DMS79 (cell line): Measurements from ENCODE around the gene RASAL2.
"Not testable (repeated sequence)": the region's sequence is repeated elsewhere in the genome, so short reads cannot be mapped to it uniquely, and the experiment has no call there.

Experiments
- DNase-seq: peaks from one replicate; lab custom pipeline; 2025; lab: John Stamatoyannopoulos, UW

The RASAL2 gene

DNA sequence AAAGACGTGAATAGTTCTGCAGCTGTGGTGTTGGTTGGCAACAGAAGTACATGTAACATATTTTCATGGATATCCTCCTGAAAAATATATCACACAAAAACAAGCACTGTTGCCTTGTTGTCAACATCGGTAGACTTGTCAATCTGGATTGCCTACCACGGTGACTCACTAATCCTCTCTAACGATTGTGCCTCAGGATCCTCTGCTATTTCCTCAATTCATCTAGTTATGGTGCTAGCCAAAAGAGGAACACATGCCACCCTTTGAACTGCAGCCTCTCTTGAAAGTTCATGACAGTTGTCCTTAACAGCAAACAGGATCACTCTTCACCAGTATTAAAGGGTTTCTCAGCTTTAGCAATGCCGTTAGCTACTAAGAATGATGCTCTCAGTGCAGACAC, 25.7 kb downstream of the RASAL2 start:
- no peak for DNase-seq

DNA sequence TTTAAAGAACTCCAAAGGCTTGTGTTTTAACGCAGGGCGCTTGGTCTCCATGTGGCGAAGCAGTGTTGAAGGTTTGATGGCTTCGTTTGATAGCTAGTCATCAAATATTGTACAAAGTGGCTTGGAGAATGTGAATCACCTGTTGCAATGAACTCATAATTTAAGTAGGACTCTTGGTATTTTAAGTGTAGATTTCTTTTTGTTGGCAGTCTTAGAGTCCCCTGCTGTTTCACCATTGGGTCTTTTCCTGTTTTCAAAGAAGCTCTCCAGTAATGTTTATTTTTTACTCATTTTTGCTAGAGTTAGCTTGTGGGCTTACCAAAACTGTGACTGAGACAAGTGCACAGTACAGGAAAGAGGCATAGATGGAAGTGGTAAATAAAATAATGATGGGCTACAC, 26.2 kb downstream of the RASAL2 start:
- no peak for DNase-seq

DNA sequence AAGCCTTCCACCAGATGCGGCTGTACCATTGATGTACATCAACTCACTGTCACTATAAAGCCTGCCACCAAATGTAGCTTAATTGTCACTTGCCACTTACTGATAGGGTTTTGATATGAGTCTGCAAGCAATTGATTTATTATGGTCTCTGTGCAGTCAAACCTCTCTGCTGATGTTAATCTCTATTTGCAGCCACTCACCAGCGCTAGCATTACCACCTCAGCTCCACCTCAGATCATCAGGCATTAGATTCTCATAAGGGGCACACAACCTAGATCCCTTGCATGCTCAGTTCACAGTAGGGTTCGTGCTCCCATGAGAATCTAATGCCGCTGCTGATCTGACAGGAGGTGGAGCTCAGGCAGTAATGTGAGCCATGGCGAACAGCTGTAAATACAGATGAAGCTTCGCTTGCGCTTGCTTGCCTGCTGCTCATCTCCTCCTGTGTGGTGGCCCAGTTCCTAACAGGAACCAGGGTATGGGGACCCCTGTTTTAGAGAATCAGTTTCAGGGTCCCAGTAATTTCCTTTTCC, 26.7 kb downstream of the RASAL2 start:
- DNase-seq = not testable (repeated sequence)

DNA sequence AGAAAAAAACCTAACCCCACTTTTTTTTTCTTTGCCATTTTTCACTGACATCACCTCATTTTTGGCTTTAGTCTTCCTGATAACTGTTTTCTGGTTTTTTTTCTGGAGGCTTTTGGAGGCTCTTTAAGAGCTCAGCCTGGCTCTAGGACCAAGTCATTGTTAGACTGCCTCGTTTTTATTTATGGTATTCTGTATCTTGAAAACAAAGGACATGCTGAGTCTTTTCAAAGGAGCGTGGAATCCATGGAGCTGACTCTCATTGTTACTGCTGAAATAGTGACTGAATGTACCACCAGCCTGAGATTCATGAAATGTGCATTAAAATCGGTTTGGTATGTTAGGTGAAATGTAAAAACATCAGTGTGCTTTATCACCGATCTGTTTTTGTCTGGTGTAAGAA, 28.0 kb downstream of the RASAL2 start:
- DNase-seq = no peak

DNA sequence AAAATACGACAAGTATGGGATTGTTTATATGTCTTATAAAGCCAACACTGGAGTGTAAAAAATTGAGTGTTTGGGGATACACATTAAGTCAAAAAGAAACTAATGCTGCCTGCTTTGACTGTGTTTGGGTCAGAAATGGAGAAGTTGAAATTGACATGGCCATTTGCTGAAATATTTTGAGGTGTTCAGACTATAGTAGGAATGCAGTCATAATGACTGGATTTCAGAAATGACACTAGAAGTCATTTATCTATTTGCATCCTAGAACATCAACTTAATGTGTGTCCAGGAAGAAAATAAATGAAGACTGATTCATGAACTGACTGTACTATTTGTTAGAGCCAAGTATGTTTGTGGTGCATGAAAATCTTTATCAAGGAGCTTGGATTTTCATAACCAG, 28.4 kb downstream of the RASAL2 start:
- DNase-seq = no peak

DNA sequence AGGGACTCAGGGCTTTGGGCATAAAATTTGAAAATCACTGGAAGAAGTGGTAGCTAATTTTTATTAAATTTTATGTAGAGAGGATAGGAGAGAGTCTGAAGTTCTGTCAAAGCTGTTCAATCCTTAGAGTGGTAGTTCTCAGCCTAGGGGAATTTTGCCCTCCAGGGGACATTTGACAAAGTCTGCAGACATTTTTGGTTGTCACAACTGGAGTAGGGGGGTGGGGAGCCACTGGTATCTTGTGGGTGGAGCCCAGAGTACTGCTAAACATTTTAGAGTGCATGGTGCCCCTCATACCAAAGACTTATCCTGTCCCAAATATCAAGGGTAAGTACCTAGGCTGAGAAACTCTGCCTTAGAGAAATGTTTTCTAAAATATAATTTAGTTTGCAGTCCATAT, 30.2 kb downstream of the RASAL2 start:
- DNase-seq = no peak

DNA sequence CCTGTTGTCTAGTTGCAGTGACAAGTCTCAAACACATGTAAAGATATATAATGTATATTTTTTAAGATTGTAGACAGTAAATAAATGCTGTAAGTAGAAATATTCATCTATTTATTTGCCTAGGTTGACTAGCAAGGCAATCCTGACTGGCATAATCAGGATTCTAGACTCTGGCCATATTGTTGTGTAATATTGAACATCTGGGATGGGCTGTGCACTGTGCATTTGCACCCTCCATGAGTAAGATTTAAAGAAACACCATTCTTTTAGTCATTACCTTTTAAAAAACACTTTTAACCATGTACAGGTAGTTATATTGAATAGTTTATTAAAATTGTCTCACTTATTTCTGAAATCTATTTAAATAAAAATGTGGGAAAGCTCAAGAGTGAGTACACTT, 32.4 kb downstream of the RASAL2 start:
- no peak for DNase-seq

DNA sequence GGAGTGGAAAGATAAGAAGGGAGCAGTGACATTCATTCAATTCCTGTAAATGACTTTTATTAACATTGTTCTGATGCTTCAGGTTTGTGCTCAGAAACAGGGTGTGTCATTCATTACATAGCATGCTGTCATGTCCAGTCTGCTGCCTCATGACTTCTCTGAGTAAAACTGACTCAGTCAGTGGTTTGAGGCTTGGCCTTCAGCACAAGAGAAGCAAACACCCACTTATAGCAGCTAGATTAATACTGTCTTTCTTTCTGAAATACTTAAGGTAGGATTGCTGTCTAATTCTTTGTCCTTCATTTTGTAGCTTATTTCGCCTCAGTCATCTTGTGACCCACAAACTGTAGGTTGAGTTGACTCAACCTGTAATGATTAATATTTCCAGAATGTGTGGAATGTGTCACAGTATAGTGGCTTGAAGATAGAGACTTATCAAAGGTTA, 32.9 kb downstream of the RASAL2 start:
- no peak for DNase-seq

DNA sequence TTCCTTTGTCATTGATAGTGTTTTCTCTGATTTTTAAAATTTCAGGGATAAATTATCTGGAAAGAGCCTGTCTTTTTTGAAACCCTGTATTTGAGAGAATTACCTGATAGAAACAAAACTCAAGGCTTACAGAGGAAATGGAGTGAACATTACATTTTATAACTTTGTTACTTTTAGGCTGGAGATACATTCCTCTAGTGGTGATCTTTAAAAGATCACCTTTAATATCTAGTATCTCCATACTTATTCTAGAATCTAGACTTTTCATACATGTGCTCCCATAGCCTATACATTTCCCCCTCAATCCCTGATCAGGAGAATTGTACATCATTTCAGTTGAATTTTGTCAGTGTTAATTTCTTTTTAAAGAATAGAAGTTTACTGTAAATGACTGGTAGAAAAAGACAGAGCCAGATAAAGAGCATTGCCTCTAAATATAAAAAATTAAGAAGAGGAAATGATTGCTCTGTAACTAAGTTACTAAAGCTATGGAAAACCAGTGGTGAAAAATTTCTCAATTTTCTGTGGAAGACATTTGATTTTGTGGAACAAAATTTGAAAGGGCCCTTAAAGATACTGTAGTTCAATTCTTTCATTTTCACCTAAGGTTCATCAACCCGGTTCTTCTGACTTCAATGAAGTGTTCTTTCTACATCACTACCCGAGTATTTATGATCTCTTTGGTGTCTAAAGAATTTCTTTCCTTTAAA, 33.7 kb downstream of the RASAL2 start:
- no peak for DNase-seq

DNA sequence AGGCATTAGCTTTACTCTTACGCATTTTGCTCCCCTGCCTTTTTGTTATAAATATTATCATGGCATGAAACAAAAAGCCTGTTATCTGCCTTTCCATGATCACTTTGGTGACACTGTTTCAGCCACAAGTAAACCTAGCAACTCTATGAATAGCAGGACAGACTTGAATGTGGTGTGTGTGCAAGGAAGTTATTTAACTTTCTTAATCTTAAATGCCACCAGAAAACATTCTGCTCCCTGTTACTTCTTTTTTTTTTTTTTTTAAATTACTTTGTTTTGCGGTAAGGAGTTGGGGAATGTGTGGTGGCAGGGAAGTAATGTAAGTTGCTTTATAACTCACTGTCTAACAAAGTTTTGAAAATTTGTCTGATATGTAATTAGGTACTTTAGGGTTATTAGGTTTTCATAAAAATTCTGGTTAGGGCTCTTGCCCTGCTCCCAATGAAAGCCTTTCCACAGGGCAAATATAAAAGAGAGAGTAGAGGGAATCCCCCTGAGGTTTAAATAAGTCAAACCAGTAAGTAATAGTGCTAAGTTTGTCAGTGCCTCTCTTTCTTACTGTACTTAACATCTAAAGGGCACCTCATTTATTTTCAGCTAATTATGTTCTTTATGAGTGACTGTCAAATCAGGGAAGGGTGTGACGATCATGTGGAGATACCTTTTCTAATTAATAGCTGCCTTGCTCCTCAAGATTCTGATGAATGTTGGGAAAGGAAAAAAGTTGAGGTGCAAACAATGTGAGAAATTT, 39.5 kb downstream of the RASAL2 start:
- DNase-seq = no peak

DNA sequence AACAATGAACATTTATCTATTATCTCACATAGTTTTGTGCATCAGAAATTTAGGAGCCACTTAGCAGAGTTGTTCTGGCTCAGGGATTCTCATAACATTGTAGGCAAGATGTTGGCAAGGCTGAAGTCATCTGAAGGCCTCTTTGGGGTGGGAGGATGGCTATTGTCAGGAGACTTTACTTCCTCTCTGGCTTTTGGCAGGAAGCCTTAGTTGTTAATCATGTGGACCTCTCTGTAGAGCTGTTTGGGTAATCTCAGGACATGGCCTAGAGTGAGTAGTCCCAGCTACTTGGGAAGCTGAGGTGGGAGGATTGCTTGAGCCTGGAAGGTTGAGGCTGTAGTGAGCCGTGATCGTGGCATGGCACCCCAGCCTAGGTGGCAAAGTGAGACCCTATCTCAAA, 40.2 kb downstream of the RASAL2 start:
- no peak for DNase-seq

DNA sequence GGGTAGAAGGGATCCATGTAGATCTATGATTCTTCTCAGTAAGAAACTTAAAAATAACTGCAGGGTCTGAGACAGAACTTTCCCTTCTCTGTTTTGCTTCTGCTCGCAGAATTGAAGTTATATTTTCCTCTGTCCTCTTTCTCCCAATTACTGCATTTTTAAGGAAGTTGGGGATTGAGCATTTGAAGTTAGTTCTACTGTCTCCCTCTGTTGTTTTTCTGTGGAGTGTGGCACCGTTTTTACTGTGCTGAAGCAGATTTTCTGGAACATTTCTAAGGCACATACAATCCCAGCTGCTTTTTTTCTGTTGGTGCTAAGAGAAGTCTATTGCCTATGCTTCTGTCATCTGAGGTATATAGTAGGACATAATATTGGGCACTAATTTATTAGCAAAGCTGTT, 43.3 kb downstream of the RASAL2 start:
- DNase-seq = no peak

DNA sequence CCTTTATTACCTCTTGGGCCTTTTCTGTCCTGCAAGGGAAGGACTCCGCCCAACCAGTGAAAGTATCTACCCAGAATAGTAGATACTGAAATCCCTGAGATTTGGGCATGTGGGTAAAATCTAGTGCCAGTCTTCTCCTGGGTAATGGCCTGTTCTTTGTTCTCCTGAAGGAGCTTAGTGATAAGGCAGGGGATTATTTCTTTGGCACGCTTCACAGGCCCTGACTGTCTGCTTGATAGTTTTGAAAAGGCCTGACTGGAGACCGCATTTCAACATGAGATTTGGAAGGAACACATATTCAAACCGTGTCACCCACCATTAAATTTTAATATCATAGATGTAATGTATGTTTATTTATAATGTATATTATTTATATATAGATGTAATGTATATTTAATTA, 48.9 kb downstream of the RASAL2 start:
- DNase-seq = no peak

DNA sequence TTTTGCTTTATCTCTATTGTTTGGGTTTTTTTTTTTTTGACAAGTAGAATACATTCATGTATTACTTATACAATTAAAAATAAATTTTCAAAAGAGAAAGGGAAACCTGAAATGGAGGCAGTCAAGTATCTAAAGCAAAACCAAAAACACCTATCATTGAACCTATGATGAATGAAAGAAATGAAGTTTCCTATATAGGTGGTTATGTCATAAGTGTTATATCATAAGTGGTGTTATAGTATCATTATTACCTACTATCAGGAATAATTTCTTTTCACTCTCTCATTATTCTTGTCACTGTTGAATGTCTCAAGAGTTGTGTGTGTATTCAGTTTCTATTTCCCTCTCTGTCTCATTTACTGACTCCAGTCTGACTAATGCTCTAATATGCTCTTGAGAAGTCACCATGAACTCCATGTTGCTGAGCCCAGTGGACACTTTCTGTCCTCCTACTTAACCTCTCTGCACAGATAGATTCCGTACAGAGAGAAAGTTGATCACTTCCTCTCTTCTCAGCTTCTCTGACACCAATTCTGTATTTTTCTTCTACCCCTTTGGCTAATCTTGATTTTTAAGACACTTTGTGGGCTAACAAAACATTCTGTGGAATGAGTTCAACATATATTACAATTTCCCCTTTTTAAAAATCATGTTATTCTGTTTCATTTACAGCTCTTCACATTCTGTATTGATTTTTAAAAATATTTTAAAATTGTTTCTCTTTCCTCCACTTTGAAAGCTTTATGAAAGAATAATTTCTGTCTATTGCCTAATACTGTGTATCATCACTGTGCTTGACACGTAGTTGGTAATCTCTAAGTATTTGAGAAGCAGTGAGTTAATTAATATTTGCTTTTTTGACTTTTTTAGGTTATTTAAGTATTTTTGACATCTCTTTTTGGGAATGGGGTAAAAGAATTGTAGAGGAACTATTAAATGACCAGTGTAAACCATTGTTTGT, 50.1 kb downstream of the RASAL2 start:
- DNase-seq = no peak

DNA sequence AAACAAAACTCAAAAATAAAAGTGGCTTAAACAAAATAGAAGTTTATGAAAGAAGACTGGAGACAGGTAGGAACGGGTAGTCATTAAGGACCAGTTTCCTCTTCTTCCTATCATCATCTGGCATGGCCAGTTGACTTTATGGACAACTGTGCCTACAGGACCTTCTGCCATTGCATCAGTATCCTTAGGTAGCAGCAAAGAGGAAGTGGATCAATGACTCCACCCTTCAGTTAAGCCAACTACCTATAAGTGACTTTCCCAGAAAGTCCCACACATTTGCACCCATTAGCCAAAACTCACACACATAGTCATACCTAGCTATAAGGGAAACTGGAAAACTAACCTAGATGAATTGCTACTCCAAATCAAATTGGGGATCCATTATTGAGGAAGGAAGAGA, 51.7 kb downstream of the RASAL2 start:
- DNase-seq = no peak

DNA sequence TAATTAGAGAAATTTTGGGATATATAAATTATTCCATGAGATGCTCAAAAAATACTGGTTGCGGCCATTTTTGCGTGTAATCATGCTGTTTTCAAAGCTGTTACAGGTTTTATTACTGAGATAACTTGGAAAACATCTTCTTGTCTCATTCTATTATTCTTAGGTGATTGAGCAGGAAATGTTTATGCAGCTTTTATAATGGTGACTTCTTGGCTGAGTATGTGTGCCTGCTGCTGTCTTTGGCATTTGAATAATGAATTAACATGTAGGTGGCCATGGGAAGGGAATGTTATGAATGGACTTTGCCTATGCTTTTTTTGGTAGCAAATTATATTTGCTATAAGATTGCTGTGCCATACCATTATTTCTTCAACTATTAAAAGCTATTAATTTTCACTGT, 52.5 kb downstream of the RASAL2 start:
- no peak for DNase-seq

DNA sequence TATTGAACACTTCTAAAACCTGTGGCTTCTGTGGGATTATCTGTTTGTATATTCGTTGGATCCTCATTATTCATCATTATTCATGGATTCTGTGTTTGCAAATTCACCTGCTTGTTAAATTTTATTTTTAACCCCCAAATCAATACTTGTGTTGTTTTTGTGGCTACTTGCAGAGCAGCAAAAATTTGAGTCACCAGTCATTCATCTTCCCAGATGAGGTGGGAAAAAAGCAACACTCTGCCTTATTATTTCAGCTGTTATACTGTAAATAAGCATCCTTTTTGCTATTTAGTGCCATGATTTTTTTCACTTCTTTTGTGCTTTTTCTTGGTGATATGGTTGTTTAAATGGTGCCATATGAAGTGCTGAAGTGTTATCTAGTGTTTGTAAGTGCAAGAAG, 56.7 kb downstream of the RASAL2 start:
- DNase-seq = no peak

DNA sequence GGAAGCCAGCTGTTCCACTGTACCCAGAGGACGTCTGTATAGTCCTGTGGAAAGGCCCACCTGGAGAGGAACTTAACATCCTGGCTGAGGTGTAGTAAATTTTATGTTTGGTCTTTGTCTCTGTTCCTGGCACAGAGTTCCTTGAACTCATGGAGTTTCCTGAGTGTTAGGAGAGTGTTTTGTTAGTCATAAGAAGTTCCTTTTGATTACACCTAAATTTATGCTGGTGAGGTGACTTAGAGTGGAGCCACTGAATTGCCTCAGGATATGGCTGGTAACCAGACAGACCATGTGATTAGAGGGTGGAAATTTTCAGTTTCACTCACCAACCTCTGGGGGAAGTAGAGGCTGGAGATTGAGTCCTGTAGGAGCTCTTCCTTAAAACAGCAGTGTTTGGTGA, 57.9 kb downstream of the RASAL2 start:
- DNase-seq = no peak

DNA sequence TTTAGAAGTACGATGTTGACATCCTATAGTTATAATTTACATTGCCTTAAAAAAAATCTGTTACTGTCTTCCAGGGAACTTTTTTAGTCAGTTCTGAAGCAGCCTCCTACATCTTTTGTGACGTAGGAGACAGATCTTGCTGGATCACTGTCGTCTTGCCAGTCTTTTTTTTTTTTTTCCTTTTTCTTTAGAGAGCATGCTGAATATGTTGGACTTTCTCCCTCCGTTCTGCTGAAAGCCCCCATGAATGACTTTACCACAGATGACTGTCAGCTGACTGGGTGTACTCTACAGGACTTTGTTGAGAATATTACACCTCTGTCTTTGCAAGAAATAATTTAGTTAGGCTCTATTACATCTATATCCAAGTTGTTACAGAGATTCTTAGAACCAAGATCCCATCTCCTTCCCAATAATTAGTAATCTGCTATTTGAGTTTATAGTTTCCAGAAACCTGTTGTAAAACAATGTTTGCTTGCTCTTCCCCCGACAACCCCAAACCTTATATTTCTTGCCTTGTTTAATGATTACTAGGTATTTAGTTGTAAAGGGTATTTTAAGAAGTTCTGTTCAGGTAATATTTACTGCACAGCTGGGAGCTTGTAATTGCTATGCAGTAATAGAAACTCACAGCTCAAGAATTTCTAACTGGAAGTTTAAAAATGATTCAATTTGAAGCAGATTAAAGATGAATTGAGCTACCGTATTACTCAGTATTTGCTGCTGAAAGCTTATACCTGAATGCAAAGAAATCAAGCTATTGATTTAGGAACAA, 61.8 kb downstream of the RASAL2 start:
- no peak for DNase-seq

DNA sequence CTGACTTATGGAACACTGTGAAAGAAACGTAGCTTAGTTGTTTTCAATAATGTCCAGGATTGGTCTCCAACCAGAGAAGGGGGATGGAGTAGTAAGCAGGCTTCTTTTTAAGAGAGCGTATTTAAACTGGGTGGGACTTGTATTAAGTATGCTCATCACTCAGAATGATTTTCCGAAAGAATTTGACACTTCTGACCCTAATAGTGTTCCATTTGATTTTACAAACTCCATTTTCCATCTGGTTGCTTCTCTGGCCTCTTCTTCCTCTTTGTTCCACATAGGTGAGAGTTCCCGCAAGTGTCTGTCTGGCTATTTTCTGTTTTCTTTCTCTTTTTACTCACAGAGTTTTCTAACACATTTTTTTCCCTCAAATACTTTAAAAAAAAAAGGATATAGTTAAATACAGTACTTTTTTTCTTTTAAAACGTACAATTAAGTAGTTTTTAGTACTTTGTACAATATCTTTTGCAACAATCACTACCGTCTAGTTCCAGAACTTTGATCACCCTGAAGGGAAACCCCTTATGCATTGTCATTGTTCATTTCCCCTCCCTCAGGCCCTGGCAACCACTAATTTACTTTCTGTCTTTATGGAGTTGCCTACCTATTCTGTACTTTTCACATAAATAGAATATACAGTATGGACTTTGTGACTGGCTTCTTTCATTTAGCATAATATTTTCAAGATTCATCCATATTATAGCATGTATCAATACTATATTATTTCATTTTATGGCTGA, 67.0 kb downstream of the RASAL2 start:
- DNase-seq = no peak

DNA sequence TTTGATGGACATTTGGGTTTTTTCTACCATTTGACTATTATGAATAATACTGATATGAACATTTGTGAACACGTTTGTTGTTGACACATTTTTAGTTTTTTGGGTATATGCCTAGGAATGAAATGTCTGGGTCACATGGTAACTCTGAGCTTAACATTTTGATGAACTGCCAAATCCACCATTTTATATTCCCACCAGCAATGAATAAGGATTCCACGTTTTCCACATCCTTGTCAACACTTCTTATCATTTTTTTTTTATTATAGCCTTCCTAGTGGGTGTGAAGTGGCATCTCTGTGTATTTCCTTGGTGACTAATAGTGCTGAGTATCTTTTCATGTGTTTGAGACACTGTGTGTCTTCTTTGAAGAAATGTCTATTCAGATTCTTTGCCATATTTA, 67.6 kb downstream of the RASAL2 start:
- DNase-seq = no peak
